ENCODE measurements around the gene BATF3.
"Not testable (repeated sequence)": the region's sequence is repeated elsewhere in the genome, so short reads cannot be mapped to it uniquely, and the experiment has no call there.

Gene BATF3

GRCh38 chr1:212652609-212653008 lies 47.0 kb downstream of the BATF3 start:
- DNase-seq, result no peak

DNA sequence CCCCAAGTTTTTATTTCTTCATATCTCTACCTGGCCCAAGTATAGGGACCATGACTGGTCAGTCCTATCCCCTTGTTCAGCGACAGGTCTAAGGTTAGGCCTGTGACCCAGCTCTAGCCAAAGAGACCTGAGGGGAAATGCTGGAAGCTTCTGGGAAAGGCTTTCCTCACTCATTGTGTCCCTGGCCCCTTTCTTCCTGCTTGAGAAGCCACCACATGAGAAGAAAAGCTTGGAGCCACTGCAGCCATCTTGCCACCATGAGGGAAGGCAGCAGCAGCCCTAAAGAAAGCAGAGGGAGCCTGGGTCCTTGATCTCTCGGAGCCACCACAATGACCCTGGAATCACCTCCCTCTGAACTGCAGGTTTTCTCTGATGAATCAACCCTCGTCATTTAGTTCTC lies 47.7 kb downstream of the BATF3 start:
- DNase-seq, result no peak

GRCh38 chr1:212651521-212651920 lies 48.1 kb downstream of the BATF3 start:
- no peak for DNase-seq

DNA sequence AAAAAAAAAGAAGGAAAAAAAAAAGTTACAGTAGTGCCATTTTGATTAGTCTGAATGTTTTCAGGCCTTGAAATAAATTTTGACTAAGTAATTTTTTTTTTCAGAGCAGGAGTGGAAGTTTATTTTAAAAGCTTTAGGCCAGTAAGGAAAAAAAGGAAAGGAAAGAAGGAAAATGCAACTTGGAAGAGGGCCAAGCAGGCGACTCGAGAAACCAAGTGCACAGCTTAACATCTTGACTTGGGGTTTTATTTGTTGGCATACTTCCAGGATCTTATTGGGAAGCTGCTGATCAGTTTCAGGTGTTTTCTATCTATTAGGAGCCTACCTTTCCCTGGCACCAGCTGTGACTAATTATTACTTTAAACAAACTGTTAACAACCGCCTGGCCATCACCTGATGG lies 49.4 kb downstream of the BATF3 start:
- no peak for DNase-seq

GRCh38 chr1:212649020-212649419 lies 50.6 kb downstream of the BATF3 start:
- DNase-seq, result no peak

GRCh38 chr1:212648431-212648830 lies 51.2 kb downstream of the BATF3 start:
- DNase-seq, result no peak

DNA sequence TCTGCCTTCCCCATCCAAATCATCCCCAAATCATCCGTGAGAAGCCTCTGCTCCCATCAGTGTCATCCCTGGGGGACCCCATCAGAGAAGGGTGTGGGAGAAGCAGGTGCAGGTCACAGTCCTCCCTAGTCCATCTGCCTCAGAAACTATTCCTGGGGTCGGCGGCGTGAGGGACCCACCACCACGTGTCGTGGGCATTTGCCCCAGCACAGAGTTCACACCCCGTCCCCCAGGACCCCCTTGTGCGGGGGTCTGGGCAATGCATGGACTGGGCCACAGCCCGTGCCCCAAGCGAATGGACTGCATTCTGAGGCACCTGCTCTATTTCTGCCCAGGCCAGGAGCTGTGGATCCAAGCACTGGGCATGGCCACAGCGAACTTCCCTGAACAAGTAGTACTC lies 52.6 kb downstream of the BATF3 start:
- DNase-seq, result no peak

DNA sequence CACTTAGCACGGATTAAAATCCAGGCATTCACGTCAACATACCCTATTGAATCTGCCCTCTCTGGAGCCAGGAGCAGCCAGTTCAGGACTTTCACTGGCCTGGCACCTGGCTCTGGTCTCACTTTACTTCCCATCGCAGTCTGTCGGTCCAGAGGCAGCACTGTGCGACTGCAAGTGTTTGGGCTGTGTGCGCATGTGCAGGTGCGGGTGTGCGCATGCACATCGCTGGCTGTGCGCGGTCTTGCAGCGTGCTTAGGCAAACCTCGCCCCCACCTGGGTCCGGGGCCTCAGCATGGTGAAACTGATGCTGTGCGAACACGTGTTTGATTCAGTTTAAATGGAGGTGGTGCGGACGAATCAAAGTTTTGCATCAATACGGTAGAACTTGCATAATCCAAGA lies 53.1 kb downstream of the BATF3 start:
- DNase-seq, result no peak

DNA sequence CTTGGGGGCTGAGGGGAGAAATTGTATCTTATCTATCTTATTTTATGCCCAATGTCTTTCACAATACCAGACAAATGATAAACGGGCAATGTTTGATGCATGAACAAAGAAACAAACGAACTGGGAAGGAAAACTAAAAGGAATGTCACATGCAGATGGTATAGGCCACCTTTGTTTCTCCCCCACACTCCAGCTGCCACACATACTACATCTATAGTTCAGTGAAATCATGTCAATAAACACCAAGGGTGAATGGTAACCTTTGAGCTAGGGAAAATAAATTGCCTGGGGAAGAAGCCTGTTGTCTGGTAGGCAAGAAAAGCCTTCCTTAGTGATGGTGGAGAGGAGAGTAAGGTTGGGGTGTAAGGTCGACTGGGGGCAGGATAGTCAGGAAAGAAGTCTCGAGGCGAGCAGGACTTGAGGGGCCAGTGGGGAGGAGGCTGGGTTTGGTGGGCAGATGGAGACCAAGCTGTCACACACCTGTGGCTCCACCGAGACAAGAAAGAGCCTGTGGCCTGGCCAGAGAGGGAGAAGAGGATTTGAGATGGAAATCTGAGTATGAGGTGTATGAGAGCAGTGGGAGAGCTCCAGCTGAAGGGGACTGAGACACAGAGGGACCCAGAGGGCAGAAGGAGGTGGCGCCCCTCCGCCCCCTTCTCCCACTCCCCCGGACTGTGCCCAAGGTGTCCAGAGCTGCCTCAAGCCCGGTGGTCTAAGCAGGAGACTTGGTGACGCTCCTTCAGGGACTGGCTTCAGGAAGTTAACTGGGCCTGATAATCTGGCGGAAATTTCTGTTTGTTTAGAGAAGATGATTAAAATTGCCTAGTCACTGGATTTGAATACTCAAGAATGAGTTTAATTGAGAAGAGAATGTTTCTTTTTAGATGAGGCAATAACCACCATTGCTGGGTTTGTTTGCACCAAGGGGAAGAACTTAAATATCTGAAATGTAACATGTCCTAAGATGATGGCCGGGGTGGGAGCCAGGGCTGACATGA lies 53.8 kb downstream of the BATF3 start:
- no peak for DNase-seq

GRCh38 chr1:212644866-212645545 lies 54.6 kb downstream of the BATF3 start:
- DNase-seq, result no peak

DNA sequence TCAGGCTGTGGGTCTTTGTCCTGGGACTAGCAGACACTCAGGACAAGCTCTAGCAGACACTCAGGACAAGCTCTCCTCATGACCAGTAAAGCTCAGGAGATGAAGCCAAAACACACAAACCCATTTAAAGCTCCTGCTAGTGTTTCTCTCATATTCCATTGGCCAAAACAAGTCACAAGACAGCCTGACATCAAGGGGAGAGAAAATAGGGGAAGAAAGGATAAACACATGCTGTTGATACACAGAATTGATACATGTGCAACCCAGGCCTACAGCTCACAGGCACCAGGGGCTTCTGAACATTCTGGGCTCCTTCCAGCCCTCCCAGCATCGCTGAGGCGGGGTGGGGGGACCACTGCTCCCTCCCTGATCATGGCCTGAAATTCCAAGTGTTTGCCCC lies 55.8 kb downstream of the BATF3 start:
- no peak for DNase-seq

- DNase-seq, result no peak
Observed at GRCh38 chr1:212641956-212642355, 57.7 kb downstream of the BATF3 start.

DNA sequence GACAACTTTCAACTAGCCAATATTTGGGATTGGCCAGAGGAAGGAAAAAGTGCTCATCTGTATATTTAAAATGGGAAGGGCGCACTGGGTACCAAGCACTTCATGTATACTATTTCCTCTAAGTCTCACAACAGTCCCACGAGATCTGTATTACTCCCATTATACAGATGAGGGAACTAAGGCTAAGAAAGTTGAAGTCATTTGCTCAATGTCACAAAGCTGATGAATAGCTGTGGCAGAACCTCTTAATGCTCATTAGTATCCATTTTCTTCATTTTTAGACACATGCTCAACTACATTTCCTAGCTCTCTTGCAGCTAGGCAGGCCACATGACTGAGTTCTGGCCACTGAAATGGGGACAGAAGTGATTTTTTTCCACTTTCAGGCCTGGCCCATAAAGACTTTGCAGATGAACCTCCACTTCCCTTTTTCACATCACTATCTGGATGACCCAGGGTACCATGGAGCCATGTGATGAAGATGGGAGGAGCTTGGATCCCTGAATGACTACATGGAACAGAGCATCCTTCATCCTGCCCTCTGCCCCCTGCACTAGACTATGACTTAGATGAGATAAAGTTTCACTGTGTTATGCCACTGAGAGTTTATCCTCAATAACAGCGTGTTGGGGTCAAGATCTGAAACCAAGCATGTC lies 59.3 kb downstream of the BATF3 start:
- no peak for DNase-seq

GRCh38 chr1:212639524-212639923 lies 60.1 kb downstream of the BATF3 start:
- DNase-seq, result not testable (repeated sequence)

DNA sequence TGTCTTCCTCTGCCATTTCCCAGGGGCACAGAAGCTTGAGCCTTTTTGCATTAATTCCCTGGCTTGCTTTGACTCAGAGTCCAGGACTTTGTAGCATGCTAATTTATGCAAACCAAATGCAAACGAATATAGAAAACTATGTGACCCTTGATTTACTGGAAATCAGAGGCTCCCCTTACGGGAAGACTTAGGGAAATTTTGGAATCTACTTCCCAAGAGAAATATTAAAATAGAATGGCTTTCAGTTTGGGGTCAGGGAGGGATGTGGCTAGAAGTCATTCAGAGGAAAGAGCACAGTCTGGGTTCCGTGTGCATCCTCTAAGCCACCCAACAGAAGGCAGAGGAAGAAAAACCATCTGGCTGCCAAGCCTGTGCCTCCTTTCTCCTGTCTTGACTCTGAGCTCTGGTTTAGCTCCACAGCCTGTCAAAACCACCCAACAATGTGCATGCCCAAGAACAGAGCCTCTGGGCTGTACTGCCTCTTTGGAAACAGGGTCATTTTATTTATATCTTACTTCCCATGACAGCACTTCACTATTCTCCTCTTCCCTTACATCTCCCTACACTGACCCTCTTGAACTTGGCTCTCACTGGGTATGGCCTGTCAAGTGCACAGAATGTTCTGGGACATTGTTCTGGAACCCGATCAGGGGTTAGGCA lies 61.0 kb downstream of the BATF3 start:
- no peak for DNase-seq

DNA sequence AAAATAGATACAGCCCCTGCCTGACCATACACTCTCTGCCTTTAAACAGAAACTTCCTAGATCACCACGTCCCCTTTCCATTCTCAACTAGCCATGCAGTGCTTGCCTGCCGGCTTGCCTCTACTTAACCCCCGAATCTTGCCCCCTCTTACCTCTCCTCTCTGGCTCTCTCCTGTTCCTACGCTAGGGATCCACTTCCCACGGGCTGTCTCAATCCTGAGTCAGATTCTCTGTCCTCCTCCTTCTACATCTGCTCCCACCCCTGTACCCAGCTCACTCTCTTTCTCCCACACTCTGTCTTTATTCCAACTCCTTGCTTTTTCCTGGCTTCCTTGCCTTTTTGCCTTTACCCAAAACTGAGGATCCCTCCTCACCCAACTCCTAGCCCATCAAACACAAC lies 61.7 kb downstream of the BATF3 start:
- DNase-seq, result no peak
